ENCODE data around the gene KLRC2.
"Not testable (repeated sequence)": the region's sequence is repeated elsewhere in the genome, so short reads cannot be mapped to it uniquely, and the experiment has no call there.

DNA sequence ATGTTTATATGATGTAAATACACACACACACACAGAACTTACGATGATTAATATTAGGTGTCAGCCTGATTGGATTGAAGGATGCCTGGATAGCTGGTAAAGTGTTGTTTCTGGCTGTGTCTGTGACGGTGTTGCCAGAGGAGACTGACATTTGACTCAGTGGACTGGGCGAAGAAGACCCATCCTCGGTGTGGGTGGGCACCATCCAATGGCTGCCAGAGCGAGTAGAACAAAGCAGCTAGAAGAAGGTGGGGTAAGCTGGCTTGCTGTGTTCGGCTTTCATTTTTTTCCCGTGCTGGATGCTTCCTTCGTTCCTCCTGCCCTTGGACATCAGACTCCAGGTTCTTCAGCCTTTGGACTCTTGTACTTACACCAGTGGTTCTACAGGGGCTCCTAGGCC, 5.3 kb upstream of the KLRC2 start:
- TF ChIP-seq, protein P1, sequence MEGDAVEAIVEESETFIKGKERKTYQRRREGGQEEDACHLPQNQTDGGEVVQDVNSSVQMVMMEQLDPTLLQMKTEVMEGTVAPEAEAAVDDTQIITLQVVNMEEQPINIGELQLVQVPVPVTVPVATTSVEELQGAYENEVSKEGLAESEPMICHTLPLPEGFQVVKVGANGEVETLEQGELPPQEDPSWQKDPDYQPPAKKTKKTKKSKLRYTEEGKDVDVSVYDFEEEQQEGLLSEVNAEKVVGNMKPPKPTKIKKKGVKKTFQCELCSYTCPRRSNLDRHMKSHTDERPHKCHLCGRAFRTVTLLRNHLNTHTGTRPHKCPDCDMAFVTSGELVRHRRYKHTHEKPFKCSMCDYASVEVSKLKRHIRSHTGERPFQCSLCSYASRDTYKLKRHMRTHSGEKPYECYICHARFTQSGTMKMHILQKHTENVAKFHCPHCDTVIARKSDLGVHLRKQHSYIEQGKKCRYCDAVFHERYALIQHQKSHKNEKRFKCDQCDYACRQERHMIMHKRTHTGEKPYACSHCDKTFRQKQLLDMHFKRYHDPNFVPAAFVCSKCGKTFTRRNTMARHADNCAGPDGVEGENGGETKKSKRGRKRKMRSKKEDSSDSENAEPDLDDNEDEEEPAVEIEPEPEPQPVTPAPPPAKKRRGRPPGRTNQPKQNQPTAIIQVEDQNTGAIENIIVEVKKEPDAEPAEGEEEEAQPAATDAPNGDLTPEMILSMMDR (IDR thresholded peaks at IDR 0.05; ENCODE audit: low read depth, low read length), result not testable (repeated sequence)
- not testable (repeated sequence) for TF ChIP-seq EZH2phosphoT487 (IDR thresholded peaks at IDR 0.05; ENCODE audit: low read depth)
